Measurements from ENCODE around the gene SYT17.

Gene SYT17

DNA sequence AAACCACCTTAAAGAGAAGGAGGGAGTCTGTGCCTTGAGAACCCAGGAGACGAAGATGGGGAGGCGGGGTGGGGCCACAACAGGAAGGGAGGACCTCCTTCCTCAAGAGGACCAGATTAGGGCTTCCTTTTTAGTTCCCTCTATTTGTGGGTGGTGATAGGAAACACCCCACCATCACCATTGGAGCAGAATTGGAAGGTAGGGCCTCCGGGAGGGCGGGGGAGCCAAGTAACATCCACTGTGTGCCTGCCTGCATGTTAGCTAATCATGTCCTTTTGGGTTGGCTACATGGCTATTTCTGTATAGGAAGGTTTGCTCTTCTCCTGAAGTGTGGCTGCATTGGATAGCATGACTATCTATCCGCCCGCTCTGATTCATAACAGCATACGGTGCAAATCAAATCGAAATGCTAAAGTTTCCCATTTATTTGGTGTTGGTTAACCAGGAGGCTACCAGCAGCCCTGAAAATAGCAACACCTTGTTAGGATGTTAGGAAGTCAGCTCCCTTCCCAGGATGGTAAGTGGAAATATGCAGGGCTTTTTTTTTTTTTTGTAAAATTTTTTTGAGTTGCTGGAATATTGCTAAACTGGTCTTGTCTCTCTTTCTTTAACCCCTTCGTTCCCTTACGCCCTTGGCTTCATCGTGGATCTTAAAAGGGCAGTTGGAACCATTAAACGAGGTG is 4.2 kb downstream of the SYT17 start:
- WGBS (ENCODE audit: insufficient coverage): 86% methylated on average over 9 of the region's 12 CpGs
- ChIA-PET POLR2A (no interaction called here), CTCF (no interaction called here)
- Histone ChIP-seq H3K27me3 (replicated peaks in 2 of 5; ENCODE audit: control insufficient read depth in 4 of 5, insufficient read depth in 5 of 5, low read length in 4 of 5) (peaks cover 9 to 68% (median 10%) of the 10 kb centered on the region in 5 experiments), H3K4me3 (ENCODE audit: control insufficient read depth in 1 of 7, extremely low read depth in 1 of 7, insufficient read depth in 4 of 7, low read depth in 2 of 7, low read length in 6 of 7) (no peak overlapping the region), H3K27ac (ENCODE audit: insufficient read depth in 1 of 2, low read depth in 1 of 2, low read length in 2 of 2, poor library complexity in 1 of 2, severe bottlenecking in 2 of 2) (no peak overlapping the region), H3K9me3 (ENCODE audit: control extremely low read depth in 1 of 5, control insufficient read depth in 4 of 5, insufficient read depth in 2 of 5, low read depth in 1 of 5, low read length in 4 of 5) (peaks cover 0 to 2% (median 0%) of the 10 kb centered on the region in 5 experiments), H3K4me1 (ENCODE audit: control extremely low read depth in 1 of 4, control insufficient read depth in 4 of 4, insufficient read depth in 4 of 4, low read length in 3 of 4) (peaks cover 0 to 9% (median 8%) of the 10 kb centered on the region in 4 experiments), H3K36me3 (ENCODE audit: control insufficient read depth in 4 of 4, insufficient read depth in 4 of 4, low read length in 3 of 4) (no peaks in the 10 kb centered on the region)
- no peak for DNase-seq

DNA sequence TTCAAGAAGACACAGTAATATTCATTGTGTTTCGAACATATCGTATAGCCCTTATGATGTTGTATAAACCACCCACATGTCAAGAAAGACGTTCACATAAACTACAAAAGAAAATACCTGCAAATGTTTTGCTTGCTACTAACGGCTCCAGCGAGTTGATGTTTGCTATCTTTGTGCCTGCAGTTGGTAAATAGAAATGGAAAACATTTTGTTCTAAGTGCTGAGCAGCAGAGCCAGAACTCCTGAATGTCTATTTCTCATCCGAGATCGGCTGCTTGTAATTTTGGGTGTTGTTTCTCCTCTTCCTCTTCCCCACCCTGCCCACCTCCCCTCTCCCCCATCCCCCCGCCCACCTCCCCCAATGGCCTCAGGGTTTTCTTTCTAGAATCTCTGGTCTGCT is 5.0 kb downstream of the SYT17 start:
- Histone ChIP-seq H3K4me3 (ENCODE audit: control insufficient read depth in 1 of 7, extremely low read depth in 1 of 7, insufficient read depth in 4 of 7, low read depth in 2 of 7, low read length in 6 of 7) (no peak overlapping the region), H3K27me3 (replicated peaks in 2 of 5; ENCODE audit: control insufficient read depth in 4 of 5, insufficient read depth in 5 of 5, low read length in 4 of 5) (peaks cover 7 to 63% (median 16%) of the 10 kb centered on the region in 5 experiments), H3K9me3 (ENCODE audit: control extremely low read depth in 1 of 5, control insufficient read depth in 4 of 5, insufficient read depth in 2 of 5, low read depth in 1 of 5, low read length in 4 of 5) (peaks cover 0 to 2% (median 0%) of the 10 kb centered on the region in 5 experiments), H3K4me1 (ENCODE audit: control extremely low read depth in 1 of 4, control insufficient read depth in 4 of 4, insufficient read depth in 4 of 4, low read length in 3 of 4) (peaks cover 0 to 5% (median 4%) of the 10 kb centered on the region in 4 experiments), H3K36me3 (ENCODE audit: control insufficient read depth in 4 of 4, insufficient read depth in 4 of 4, low read length in 3 of 4) (no peaks in the 10 kb centered on the region), H3K27ac (ENCODE audit: insufficient read depth in 1 of 2, low read depth in 1 of 2, low read length in 2 of 2, poor library complexity in 1 of 2, severe bottlenecking in 2 of 2) (no peak overlapping the region)
- ChIA-PET POLR2A (no interaction called here), CTCF (no interaction called here)
- 100% methylated on average over 2 of the region's 8 CpGs for WGBS (ENCODE audit: insufficient coverage)
- no peak for DNase-seq

DNA sequence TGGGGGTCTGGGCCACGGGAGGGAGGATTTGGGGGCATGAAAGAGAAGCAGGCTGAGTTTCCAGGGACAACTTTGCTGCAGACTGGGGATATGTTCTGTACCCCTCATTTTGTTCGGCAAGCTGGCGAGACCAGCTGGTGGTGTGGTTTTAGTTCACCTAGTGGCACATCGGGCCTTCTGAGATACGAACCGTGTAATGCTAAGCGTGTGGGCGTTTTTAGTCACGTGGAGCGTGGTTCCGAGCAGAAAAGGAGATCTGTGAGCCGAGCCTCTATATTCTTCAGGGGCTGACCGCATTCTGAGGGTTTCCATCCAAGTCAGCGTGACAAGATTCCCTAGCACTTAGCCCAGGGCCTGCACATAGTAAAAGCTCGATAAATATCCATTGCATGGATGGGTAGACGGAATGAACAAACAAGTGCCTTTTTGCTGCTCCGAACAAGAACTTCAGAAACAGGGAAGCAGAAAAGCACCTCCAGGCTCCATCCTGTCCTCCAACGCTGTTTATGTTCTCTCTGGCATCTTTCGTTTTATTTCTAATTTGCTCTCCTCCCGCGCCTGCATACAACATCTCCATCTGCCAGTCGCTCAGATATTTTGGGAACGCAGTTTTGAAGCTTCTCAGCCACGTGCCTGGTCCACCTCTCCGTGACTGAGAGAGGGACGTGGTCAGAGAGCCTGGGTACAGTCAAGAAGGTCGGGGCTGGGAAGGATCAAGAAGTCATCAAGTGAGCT is 5.8 kb downstream of the SYT17 start:
- no peak for DNase-seq
- Histone ChIP-seq H3K27me3 (replicated peaks in 2 of 5; ENCODE audit: control insufficient read depth in 4 of 5, insufficient read depth in 5 of 5, low read length in 4 of 5) (peaks cover 7 to 56% (median 16%) of the 10 kb centered on the region in 5 experiments), H3K4me1 (ENCODE audit: control extremely low read depth in 1 of 4, control insufficient read depth in 4 of 4, insufficient read depth in 4 of 4, low read length in 3 of 4) (no peaks in the 10 kb centered on the region), H3K36me3 (ENCODE audit: control insufficient read depth in 4 of 4, insufficient read depth in 4 of 4, low read length in 3 of 4) (no peaks in the 10 kb centered on the region), H3K4me3 (ENCODE audit: control insufficient read depth in 1 of 7, extremely low read depth in 1 of 7, insufficient read depth in 4 of 7, low read depth in 2 of 7, low read length in 6 of 7) (no peak overlapping the region), H3K27ac (ENCODE audit: insufficient read depth in 1 of 2, low read depth in 1 of 2, low read length in 2 of 2, poor library complexity in 1 of 2, severe bottlenecking in 2 of 2) (no peak overlapping the region), H3K9me3 (ENCODE audit: control extremely low read depth in 1 of 5, control insufficient read depth in 4 of 5, insufficient read depth in 2 of 5, low read depth in 1 of 5, low read length in 4 of 5) (peaks cover 0 to 2% (median 0%) of the 10 kb centered on the region in 5 experiments)
- WGBS (ENCODE audit: insufficient coverage): 90% methylated on average over 26 of the region's 27 CpGs
- ChIA-PET CTCF (no interaction called here), POLR2A (no interaction called here)

DNA sequence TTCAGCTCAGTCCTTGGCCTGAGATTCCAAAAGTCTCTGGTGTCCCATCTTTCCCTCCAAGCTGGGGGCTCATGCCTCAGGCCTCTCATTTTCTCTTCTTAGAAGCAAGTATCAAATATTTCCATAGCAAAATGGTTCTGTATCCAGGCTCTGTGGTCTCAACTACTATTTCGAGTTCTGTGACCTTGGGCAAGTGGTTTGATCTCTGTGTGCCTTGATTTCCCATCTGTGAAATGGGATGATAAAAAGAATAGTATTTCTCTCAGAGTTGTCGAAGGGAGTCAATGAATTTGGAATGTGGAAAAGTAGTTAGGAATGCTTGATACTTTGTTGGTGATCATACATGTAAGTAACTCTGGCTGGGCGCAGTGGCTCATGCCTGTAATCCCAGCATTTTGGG is 6.4 kb downstream of the SYT17 start:
- DNase-seq: no peak
- no peak overlapping the region for H3K27ac ChIP-seq (ENCODE audit: insufficient read depth in 1 of 2, low read depth in 1 of 2, low read length in 2 of 2, poor library complexity in 1 of 2, severe bottlenecking in 2 of 2)
- H3K4me3 ChIP-seq (ENCODE audit: control insufficient read depth in 1 of 7, extremely low read depth in 1 of 7, insufficient read depth in 4 of 7, low read depth in 2 of 7, low read length in 6 of 7): no peak overlapping the region
- no peaks in the 10 kb centered on the region for H3K36me3 ChIP-seq (ENCODE audit: control insufficient read depth in 4 of 4, insufficient read depth in 4 of 4, low read length in 3 of 4)
- H3K9me3 ChIP-seq (ENCODE audit: control extremely low read depth in 1 of 5, control insufficient read depth in 4 of 5, insufficient read depth in 2 of 5, low read depth in 1 of 5, low read length in 4 of 5): peaks cover 0 to 2% (median 0%) of the 10 kb centered on the region in 5 experiments
- ChIA-PET CTCF (no interaction called here), POLR2A (no interaction called here)
- H3K27me3 ChIP-seq (replicated peaks in 2 of 5; ENCODE audit: control insufficient read depth in 4 of 5, insufficient read depth in 5 of 5, low read length in 4 of 5): peaks cover 4 to 50% (median 14%) of the 10 kb centered on the region in 5 experiments
- no peaks in the 10 kb centered on the region for H3K4me1 ChIP-seq (ENCODE audit: control extremely low read depth in 1 of 4, control insufficient read depth in 4 of 4, insufficient read depth in 4 of 4, low read length in 3 of 4)
- 96% methylated on average over 3 of the region's 3 CpGs for WGBS (ENCODE audit: insufficient coverage)

DNA sequence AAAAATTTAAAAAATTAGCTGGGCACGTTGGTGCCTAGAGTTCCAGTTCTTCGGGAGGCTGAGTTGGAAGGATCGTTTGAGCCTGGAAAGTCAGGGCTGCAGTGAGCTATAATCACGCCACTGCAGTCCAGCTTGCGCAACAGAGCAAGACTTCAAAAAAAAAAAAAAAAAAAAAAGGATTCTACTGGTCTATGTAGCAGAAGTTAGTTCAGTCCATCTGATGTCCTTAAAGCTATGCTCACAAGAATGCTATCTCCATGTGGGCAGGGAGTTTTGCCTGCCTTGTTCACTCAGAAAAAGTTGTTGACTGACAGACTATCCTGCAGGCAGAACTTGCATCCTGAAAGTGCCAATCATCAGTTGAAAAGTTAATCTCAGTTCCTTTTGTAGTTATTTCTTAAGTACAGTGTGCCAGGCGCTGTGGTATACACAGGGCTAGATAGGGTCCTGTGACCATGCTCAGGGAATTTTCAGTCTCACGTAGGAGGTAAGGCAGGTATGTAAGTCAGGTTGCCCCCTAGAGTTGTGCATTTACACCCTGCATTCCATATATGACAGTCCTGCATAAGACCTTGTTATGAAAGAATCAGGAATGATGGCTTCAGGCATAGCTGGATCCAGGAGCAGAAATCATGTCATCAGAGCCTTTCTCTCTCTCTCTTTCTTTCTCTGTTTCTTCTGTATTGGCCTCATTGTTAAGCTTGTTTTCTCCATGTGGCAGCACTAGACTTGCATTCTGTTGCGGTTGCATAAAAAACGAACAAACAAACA is 7.6 kb downstream of the SYT17 start:
- Histone ChIP-seq H3K4me1 (ENCODE audit: control extremely low read depth in 1 of 4, control insufficient read depth in 4 of 4, insufficient read depth in 4 of 4, low read length in 3 of 4) (no peaks in the 10 kb centered on the region), H3K9me3 (ENCODE audit: control extremely low read depth in 1 of 5, control insufficient read depth in 4 of 5, insufficient read depth in 2 of 5, low read depth in 1 of 5, low read length in 4 of 5) (peaks cover 0 to 2% (median 0%) of the 10 kb centered on the region in 5 experiments), H3K27ac (ENCODE audit: insufficient read depth in 1 of 2, low read depth in 1 of 2, low read length in 2 of 2, poor library complexity in 1 of 2, severe bottlenecking in 2 of 2) (no peak overlapping the region), H3K4me3 (ENCODE audit: control insufficient read depth in 1 of 7, extremely low read depth in 1 of 7, insufficient read depth in 4 of 7, low read depth in 2 of 7, low read length in 6 of 7) (no peak overlapping the region), H3K27me3 (replicated peaks in 2 of 5; ENCODE audit: control insufficient read depth in 4 of 5, insufficient read depth in 5 of 5, low read length in 4 of 5) (peaks cover 4 to 38% (median 11%) of the 10 kb centered on the region in 5 experiments), H3K36me3 (ENCODE audit: control insufficient read depth in 4 of 4, insufficient read depth in 4 of 4, low read length in 3 of 4) (no peaks in the 10 kb centered on the region)
- POLR2A ChIA-PET: no interaction called here
- 93% methylated on average over 3 of the region's 9 CpGs for WGBS (ENCODE audit: insufficient coverage)
- CTCF ChIA-PET: interaction anchor here (0.6 to 7.0 kb wide), 4 partner anchors 13 to 326 kb away, joined by 4 to 61 read pairs (median 4); no protein-coding TSS in a partner anchor
- no peak for DNase-seq

DNA sequence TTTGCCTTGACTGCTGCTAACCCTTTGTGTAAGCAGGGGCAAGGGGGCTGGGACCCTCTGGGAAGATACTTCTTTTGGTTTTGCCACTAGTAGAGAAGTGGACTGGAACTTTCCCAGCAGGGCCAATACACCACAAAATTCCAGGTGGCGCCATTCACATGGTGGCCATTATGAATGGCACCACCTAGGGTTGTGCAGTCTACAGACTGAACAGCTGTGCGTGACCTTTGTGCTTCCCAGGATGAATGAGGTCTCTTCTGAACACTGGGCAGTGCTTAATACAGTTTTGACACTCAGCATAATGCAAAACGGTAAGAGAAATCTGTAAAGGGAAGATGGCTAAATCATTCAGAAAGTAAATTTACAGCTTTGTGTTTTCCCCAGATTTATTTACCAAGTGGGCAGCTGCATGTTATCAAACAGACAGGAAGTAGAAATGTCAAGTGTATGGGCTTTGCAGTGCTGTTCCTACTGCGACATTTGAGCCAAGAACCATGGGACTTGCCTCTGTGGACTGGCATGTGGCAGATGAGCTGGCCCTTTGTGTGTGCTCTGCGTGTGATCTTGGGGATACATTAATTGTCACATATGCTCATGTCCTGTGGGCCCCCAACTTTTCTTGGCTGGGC is 9.2 kb downstream of the SYT17 start:
- 87% methylated on average over 5 of the region's 5 CpGs for WGBS (ENCODE audit: insufficient coverage)
- CTCF ChIA-PET: interaction anchor here (1.3 to 7.0 kb wide), 3 partner anchors 12 to 325 kb away, joined by 4 to 61 read pairs (median 4); no protein-coding TSS in a partner anchor

More for the DNA sequence above, 9.2 kb downstream of the SYT17 start:
- no peaks in the 10 kb centered on the region for H3K4me1 ChIP-seq (ENCODE audit: control extremely low read depth in 1 of 4, control insufficient read depth in 4 of 4, insufficient read depth in 4 of 4, low read length in 3 of 4)
- H3K27me3 ChIP-seq (replicated peaks in 2 of 5; ENCODE audit: control insufficient read depth in 4 of 5, insufficient read depth in 5 of 5, low read length in 4 of 5): peaks cover 2 to 28% (median 7%) of the 10 kb centered on the region in 5 experiments
- no peak overlapping the region for H3K4me3 ChIP-seq (ENCODE audit: control insufficient read depth in 1 of 7, extremely low read depth in 1 of 7, insufficient read depth in 4 of 7, low read depth in 2 of 7, low read length in 6 of 7)
- no peak for DNase-seq
- H3K36me3 ChIP-seq (ENCODE audit: control insufficient read depth in 4 of 4, insufficient read depth in 4 of 4, low read length in 3 of 4): no peaks in the 10 kb centered on the region
- POLR2A ChIA-PET: no interaction called here
- H3K27ac ChIP-seq (ENCODE audit: insufficient read depth in 1 of 2, low read depth in 1 of 2, low read length in 2 of 2, poor library complexity in 1 of 2, severe bottlenecking in 2 of 2): no peak overlapping the region
- H3K9me3 ChIP-seq (ENCODE audit: control extremely low read depth in 1 of 5, control insufficient read depth in 4 of 5, insufficient read depth in 2 of 5, low read depth in 1 of 5, low read length in 4 of 5): no peaks in the 10 kb centered on the region
